Stimulated activated memory B cell treated with anti-CD40 and anti-IgM and Interleukin-4, amounts not matched to agents 10 μg/mL and 1 μg/mL and 100 μg/mL, for 72 hours (primary cell): ENCODE results near the gene ABCA4.

Experiments
- ATAC-seq: fragments of 150-1000 bp; cut with Tn5 transposase; 2 replicates; pipeline ENCODE4 v1.10.0; 2021
- H3K27ac Mint-ChIP-seq: one replicate; pipeline ENCODE4 v1.8.0; 2022; ENCODE audit warnings: mild to moderate bottlenecking, mixed read lengths
- H3K27me3 Mint-ChIP-seq: one replicate; pipeline ENCODE4 v1.8.0; 2022; ENCODE audit warnings: mixed read lengths
- H3K36me3 Mint-ChIP-seq: one replicate; pipeline ENCODE4 v1.8.0; 2022; ENCODE audit warnings: mixed read lengths
- H3K4me1 Mint-ChIP-seq: one replicate; pipeline ENCODE4 v1.8.0; 2022; ENCODE audit warnings: mixed read lengths
- H3K4me3 Mint-ChIP-seq: one replicate; pipeline ENCODE4 v1.8.0; 2022; ENCODE audit warnings: mild to moderate bottlenecking, moderate library complexity, mixed read lengths
- H3K9me3 Mint-ChIP-seq: one replicate; pipeline ENCODE4 v1.8.0; 2022; ENCODE audit warnings: mixed read lengths

Gene ABCA4

GRCh38 chr1:94026619-94027380, 94.1 kb downstream of the ABCA4 start:
- no peak overlapping the region for H3K27ac Mint-ChIP-seq

GRCh38 chr1:94025383-94026340, 95.3 kb downstream of the ABCA4 start:
- ATAC-seq = no peak
- Mint-ChIP-seq H3K27me3 (peaks cover 15% of the 10 kb centered on the region), H3K9me3 (no peaks in the 10 kb centered on the region), H3K27ac (no peak overlapping the region), H3K4me1 (peaks cover 6% of the 10 kb centered on the region), H3K4me3 (no peak overlapping the region), H3K36me3 (no peaks in the 10 kb centered on the region)

More at GRCh38 chr1:94026619-94027380, 94.1 kb downstream of the ABCA4 start:
- H3K27me3 Mint-ChIP-seq = peaks cover 15% of the 10 kb centered on the region
- no peaks in the 10 kb centered on the region for H3K9me3 Mint-ChIP-seq
- no peak for ATAC-seq
- H3K4me3 Mint-ChIP-seq = no peak overlapping the region
- H3K36me3 Mint-ChIP-seq = no peaks in the 10 kb centered on the region
- H3K4me1 Mint-ChIP-seq = peaks cover 6% of the 10 kb centered on the region

- no peak for ATAC-seq
- H3K4me3 Mint-ChIP-seq = no peak overlapping the region
- H3K27me3 Mint-ChIP-seq = peaks cover 15% of the 10 kb centered on the region
- H3K9me3 Mint-ChIP-seq = no peaks in the 10 kb centered on the region
- no peaks in the 10 kb centered on the region for H3K36me3 Mint-ChIP-seq
- peaks cover 6% of the 10 kb centered on the region for H3K4me1 Mint-ChIP-seq
- H3K27ac Mint-ChIP-seq = no peak overlapping the region
Measured at GRCh38 chr1:94024104-94024792, 96.7 kb downstream of the ABCA4 start.

- Mint-ChIP-seq H3K27me3 (peaks cover 15% of the 10 kb centered on the region), H3K4me3 (no peak overlapping the region), H3K27ac (no peak overlapping the region), H3K4me1 (peaks cover 6% of the 10 kb centered on the region), H3K9me3 (no peaks in the 10 kb centered on the region), H3K36me3 (no peaks in the 10 kb centered on the region)
- no peak for ATAC-seq
Measured at GRCh38 chr1:94022471-94023189, 98.3 kb downstream of the ABCA4 start.

DNA sequence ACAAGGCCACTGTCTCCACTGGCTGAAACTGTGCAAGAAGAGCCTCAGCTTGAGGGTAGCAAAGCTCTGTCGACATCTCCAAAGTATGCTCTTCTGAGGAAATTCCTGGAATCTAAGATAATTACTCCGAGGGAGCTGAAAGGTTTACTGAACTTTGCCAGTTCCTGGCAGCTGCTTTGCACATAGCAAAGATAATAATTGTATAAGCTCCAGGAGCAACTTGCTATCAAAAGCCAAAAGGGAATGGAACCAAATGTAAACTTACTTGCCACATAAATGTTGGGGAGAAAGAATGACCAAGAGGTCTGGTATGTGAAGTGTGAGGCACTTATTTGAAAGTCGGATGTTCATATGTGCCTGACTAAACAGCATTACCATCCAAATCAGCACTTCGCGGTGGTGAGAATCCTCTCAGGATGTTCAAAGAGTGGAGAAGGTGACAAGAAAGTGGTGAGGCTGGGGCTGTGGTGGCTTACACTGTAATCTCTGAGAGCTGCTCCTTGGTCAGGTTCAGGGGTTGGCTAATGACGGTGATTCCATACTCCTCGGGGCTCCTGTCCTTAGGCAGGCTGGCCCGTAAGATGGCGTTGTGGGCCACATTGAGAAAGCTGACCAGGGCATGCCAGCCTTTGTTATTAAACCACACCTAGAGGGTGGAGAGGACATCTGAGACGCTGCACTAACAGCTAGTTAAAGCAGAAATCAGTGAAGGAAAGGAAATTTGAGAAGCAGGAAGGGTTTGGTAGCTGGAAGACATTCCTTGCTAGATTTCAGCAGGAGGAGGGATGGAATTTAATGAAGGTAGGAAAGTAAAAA, 100.0 kb downstream of the ABCA4 start:
- Mint-ChIP-seq H3K36me3 (no peaks in the 10 kb centered on the region), H3K9me3 (no peaks in the 10 kb centered on the region), H3K4me3 (no peak overlapping the region), H3K27me3 (peaks cover 10% of the 10 kb centered on the region), H3K4me1 (peaks cover 3% of the 10 kb centered on the region), H3K27ac (no peak overlapping the region)
- no peak for ATAC-seq

GRCh38 chr1:94019327-94019726, 101.6 kb downstream of the ABCA4 start:
- Mint-ChIP-seq H3K27me3 (peaks cover 3% of the 10 kb centered on the region), H3K27ac (no peak overlapping the region), H3K9me3 (no peaks in the 10 kb centered on the region), H3K4me1 (no peaks in the 10 kb centered on the region), H3K36me3 (no peaks in the 10 kb centered on the region), H3K4me3 (no peak overlapping the region)
- peak; percentile 2 for ATAC-seq

DNA sequence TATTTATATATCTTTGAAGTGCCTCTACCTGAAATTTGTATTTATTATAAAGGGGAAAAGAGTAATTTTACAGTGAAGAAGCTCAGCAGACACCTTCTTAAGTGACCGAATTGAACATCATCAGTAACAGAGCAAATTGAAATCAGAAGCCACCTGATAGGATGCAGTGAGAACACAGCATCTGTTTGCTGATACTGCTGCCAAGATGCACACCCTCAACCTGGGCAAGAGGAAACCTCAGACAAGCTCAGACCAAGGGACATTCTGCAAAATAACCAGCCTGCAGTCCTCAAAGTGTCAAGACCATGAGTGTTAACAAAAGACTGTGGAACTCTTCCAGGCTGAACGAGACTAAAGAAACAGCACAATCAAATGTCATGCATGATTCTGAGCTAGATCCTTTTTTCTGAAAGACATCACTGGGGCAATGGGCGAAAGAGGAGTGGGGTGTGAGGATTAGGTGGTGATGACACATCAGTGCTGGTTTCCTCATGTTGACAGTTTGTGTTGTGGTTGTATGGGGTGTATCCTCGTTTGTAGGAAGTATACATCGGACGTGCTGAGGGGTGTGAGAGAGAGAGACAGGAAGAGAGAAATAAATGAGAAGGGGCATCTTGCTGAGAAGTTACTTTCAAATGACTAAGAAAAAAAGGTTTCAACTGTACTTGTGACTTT, 103.7 kb downstream of the ABCA4 start:
- Mint-ChIP-seq H3K4me3 (no peak overlapping the region), H3K36me3 (no peaks in the 10 kb centered on the region), H3K27me3 (peaks cover 23% of the 10 kb centered on the region), H3K9me3 (no peaks in the 10 kb centered on the region), H3K27ac (no peak overlapping the region), H3K4me1 (no peaks in the 10 kb centered on the region)
- no peak for ATAC-seq

DNA sequence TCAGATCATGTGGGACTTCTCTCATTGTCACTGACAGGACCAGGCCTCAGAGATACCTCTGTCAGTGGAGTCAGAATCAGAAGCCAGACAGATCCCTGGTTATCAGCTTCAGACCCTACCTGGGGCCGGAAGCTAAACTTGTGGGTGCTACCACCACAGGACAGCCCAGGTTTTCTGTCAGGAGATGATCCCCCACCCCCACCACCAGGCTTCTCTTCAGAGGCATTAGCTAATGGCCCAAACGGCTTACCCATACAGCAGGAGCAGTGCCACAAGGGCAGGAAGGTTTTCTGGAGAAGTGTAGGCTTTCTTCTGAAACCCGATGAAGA, 105.5 kb downstream of the ABCA4 start:
- no peak for ATAC-seq
- Mint-ChIP-seq H3K36me3 (no peaks in the 10 kb centered on the region), H3K27me3 (peaks cover 40% of the 10 kb centered on the region), H3K4me1 (no peaks in the 10 kb centered on the region), H3K4me3 (no peak overlapping the region), H3K9me3 (no peaks in the 10 kb centered on the region), H3K27ac (no peak overlapping the region)

GRCh38 chr1:94014635-94015488, 106.1 kb downstream of the ABCA4 start:
- H3K36me3 Mint-ChIP-seq = no peaks in the 10 kb centered on the region
- H3K4me1 Mint-ChIP-seq = no peaks in the 10 kb centered on the region
- H3K27ac Mint-ChIP-seq = no peak overlapping the region
- H3K9me3 Mint-ChIP-seq = no peaks in the 10 kb centered on the region
- no peak overlapping the region for H3K4me3 Mint-ChIP-seq
- H3K27me3 Mint-ChIP-seq = peaks cover 45% of the 10 kb centered on the region
- ATAC-seq = no peak

DNA sequence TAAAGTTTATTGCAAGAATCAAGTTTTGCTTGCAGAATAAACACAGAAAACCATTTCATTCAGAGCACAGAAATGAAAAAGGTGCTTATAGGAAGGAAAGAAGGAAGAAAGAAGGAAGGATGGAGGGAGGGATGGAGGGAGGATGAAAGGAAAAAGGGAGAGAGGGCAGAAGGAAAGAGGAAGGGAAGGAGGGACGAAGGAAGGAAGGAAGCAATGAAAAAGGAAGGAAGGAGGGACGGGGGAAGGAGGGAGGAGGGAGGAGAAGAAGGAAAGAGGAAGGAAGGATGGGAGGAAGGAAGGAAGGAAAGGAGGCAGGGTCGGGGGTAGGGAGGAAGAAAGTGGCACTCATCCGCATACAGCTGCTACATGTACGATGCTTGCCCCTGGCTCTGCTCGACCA, 106.9 kb downstream of the ABCA4 start:
- Mint-ChIP-seq H3K4me3 (no peak overlapping the region), H3K9me3 (no peaks in the 10 kb centered on the region), H3K27me3 (peaks cover 50% of the 10 kb centered on the region), H3K36me3 (no peaks in the 10 kb centered on the region), H3K4me1 (no peaks in the 10 kb centered on the region), H3K27ac (no peak overlapping the region)
- ATAC-seq = no peak

- Mint-ChIP-seq H3K27ac (no peak overlapping the region), H3K4me1 (no peaks in the 10 kb centered on the region), H3K36me3 (no peaks in the 10 kb centered on the region), H3K9me3 (no peaks in the 10 kb centered on the region), H3K27me3 (peaks cover 50% of the 10 kb centered on the region), H3K4me3 (no peak overlapping the region)
- no peak for ATAC-seq
Measured at GRCh38 chr1:94013367-94013878, 107.5 kb downstream of the ABCA4 start.

GRCh38 chr1:94012708-94013366, 108.1 kb downstream of the ABCA4 start:
- no peak for ATAC-seq
- H3K4me3 Mint-ChIP-seq = no peak overlapping the region
- no peaks in the 10 kb centered on the region for H3K36me3 Mint-ChIP-seq
- peaks cover 50% of the 10 kb centered on the region for H3K27me3 Mint-ChIP-seq
- no peaks in the 10 kb centered on the region for H3K4me1 Mint-ChIP-seq
- H3K27ac Mint-ChIP-seq = no peak overlapping the region
- H3K9me3 Mint-ChIP-seq = no peaks in the 10 kb centered on the region
